Thymus (tissue), 11 donors: ENCODE results near the gene MAPRE3. TPM values are rescaled to one million over a fixed set of nuclear protein-coding genes. Genes with fewer than 3 reads are reported as not detected.
A peak's percentile ranks its signal among the peaks of the same experiment; 100 is the strongest.

Experiments
- DNase-seq, 9 donors: peaks; one replicate each; pipeline ENCODE4 v3.0.0-alpha.2; 2013; ENCODE audit warnings: low spot score in 9 of 9, low read depth in 6 of 9, missing footprints in 1 of 9
- H3K27ac ChIP-seq, 2 donors: one replicate each; pipeline ENCODE4 v1.5.1; 2013; ENCODE audit warnings: control low read depth in 1 of 2, low read depth in 1 of 2, low read length in 1 of 2, mild to moderate bottlenecking in 1 of 2, moderate library complexity in 1 of 2
- H3K27me3 ChIP-seq, 2 donors: one replicate each; pipeline ENCODE4 v1.5.1; 2013; ENCODE audit warnings: low read length in 1 of 2; ENCODE audit not compliant: control insufficient read depth in 2 of 2, insufficient read depth in 1 of 2
- H3K36me3 ChIP-seq, 2 donors: one replicate each; pipeline ENCODE4 v1.5.1; 2013; ENCODE audit warnings: low read length in 1 of 2, mild to moderate bottlenecking in 1 of 2, moderate library complexity in 1 of 2; ENCODE audit not compliant: control insufficient read depth in 2 of 2, insufficient read depth in 2 of 2
- H3K4me1 ChIP-seq, 2 donors: one replicate each; pipeline ENCODE4 v1.5.1; 2013; ENCODE audit warnings: low read length in 2 of 2; ENCODE audit not compliant: control insufficient read depth in 2 of 2, insufficient read depth in 2 of 2
- H3K4me3 ChIP-seq, 2 donors: one replicate each; pipeline ENCODE4 v1.5.1; 2013; ENCODE audit warnings: low read length in 2 of 2, control low read depth in 1 of 2, mild to moderate bottlenecking in 1 of 2
- H3K9me3 ChIP-seq, 2 donors: one replicate each; pipeline ENCODE4 v1.5.1; 2013; ENCODE audit warnings: low read length in 1 of 2, mild to moderate bottlenecking in 1 of 2; ENCODE audit not compliant: control insufficient read depth in 2 of 2, insufficient read depth in 1 of 2
- WGBS: extraction: QIAGEN DNeasy Blood & Tissue Kit; methylation state at CpG from one replicate; pipeline ENCODE4 v1.1.7; 2013; 5-methylcytosine and 5-hydroxymethylcytosine counted together
- polyA plus RNA-seq: library from polyadenylated mRNA; stranded (reverse); fragments of 200-250 nt; gene quantifications from one replicate; pipeline ENCODE4 v1.2.3, GENCODE V29; 2013
- total RNA-seq: library from RNA; stranded (reverse); fragments of 120-200 nt; gene quantifications from one replicate; pipeline ENCODE4 v1.2.4, GENCODE V29; 2013
- donor health status: healthy.

The MAPRE3 gene
- total and polyA plus RNA-seq, 2 donors: 0.99 to 17.0 TPM

DNA sequence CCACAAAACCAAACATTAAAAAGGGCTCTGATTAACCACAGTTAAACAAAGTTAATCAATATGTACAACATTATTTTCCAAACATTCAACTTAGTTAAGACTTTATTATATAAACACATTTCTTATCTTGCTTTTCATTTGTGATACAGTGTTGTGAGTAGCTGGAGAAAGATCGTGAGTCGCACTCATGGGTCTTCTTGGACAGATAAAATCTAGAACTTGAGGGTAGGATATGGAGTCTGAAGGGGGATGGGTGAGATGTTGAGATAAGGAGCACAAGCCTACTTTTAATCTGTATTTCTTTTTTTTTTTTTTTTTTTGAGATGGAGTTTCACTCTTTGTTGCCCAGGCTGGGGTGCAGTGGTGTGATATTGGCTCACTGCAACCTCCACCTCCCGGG is 39.7 kb downstream of the MAPRE3 start:
- Histone ChIP-seq H3K4me3 (no peak overlapping the region), H3K36me3 (no peaks in the 10 kb centered on the region), H3K27ac (no peak overlapping the region), H3K9me3 (no peaks in the 10 kb centered on the region), H3K27me3 (peaks cover 0 to 18% of the 10 kb centered on the region in 2 donors), H3K4me1 (peaks cover 0 to 4% of the 10 kb centered on the region in 2 donors)
- DNase-seq: peak in 2 of 9 donors; percentile 10 to 35
- 44% methylated on average over 3 of the region's 3 CpGs for whole genome bisulfite sequencing

DNA sequence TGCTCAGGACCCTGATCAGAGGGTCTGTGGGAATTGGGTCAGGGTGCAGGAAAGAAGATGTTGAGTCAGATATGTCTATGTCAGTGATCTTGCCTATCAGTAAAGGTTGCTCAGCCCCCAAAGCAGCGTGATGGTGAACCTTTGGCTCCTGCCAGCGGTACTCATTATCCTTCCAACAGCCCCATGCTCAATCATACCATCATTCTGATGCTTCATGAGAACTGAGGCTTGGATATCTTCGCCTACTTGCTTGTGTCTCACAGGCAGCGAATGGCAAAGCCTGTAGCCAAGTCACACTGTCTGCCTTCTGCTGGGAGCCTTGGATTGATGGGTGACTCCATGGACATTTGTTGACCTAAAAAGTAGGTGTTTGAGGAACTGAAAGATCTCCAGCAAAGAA is 43.3 kb downstream of the MAPRE3 start:
- peaks cover 0 to 4% of the 10 kb centered on the region in 2 donors for H3K4me1 ChIP-seq
- 95% methylated on average over 4 of the region's 4 CpGs for whole genome bisulfite sequencing
- H3K27me3 ChIP-seq: peaks cover 0 to 5% of the 10 kb centered on the region in 2 donors
- no peak overlapping the region for H3K4me3 ChIP-seq
- DNase-seq: no peak
- no peaks in the 10 kb centered on the region for H3K36me3 ChIP-seq
- no peaks in the 10 kb centered on the region for H3K9me3 ChIP-seq
- no peak overlapping the region for H3K27ac ChIP-seq

DNA sequence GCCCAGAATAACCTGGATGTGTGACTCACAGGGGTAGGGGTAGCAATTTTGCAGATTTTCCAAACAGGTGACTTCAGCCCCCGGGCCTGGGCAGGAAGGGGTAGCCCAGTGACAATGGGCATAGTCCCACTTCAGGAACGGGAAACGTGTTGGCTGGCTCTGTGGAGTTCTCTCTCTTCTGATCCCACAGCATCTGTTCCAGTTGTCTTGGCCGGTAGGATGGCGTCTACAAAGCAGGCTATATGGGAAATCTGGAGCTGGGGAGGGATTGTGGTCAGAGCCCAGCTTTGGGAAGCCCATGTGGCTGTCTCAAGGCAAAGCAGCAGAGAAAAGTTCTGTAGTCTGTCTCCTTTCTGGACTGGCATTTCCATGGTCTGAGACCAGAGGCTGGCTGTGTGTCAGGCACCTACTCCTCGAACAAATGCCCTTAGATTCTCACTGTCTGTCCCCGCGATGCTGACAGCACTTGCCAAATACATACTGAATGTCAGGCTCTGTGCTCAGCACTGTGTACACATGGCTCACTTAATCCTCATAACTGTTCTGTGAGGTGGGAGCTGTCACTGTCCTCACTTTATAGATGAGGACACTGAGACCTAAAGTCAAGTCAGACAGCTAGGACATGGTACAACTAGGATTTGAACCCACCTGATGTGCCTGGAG is 44.5 kb downstream of the MAPRE3 start:
- H3K36me3 ChIP-seq: no peaks in the 10 kb centered on the region
- no peaks in the 10 kb centered on the region for H3K9me3 ChIP-seq
- H3K27me3 ChIP-seq: peaks cover 0 to 4% of the 10 kb centered on the region in 2 donors
- 95% methylated on average over 8 of the region's 8 CpGs for WGBS
- peaks cover 0 to 4% of the 10 kb centered on the region in 2 donors for H3K4me1 ChIP-seq
- H3K27ac ChIP-seq: no peak overlapping the region
- no peak overlapping the region for H3K4me3 ChIP-seq
- no peak for DNase-seq

DNA sequence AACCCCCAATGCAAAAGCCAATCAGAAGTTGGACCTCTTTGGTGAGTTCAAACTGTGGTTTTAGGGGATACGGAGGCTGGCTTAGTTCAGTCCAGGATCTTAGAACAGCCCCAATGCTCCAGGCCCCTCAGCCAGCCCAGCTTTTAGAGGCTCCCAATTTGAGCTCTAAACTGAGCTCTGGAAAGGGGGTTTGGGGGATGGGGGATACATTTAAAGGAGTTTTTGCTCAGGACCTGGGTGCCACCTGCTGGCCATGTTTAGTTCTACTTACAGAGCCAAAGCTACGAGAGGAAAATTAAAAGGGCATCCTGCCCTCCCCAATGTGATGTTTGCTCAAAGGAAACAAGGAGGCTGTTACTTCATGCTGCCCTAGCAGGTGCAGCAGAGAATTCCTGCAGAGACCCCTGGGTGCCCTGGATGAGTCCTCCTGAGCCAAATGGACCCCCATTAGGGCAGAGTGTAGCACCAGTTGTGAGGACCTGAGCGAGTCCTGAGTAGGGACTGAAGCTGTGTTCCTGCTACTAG is 46.4 kb downstream of the MAPRE3 start:
- DNase-seq: peak in 5 of 9 donors; percentile 27 to 65 (median 39)
- Histone ChIP-seq H3K9me3 (no peaks in the 10 kb centered on the region), H3K27me3 (peaks cover 0 to 4% of the 10 kb centered on the region in 2 donors), H3K27ac (no peak overlapping the region), H3K4me3 (no peak overlapping the region), H3K36me3 (no peaks in the 10 kb centered on the region), H3K4me1 (no peaks in the 10 kb centered on the region)
- 67% methylated on average over 3 of the region's 3 CpGs for WGBS

DNA sequence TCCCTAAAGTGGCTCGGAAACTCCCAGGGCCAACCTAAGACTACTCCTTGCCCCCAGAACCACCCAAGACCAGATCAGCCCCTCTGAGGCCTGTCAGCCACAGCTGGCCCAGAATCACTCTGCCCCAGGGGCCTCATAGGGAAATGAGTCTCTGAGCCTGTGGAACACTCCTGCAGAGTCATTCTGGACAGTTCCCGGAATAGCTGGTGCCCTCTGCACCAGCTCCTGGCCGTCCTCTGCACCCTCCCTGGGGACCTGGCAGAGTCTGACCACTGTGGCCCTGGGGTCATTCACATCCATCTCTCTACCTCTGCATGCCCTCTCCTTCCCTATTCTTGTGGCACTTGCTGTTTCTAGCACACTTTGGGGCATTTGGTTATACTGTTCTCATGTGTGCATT is 47.7 kb downstream of the MAPRE3 start:
- WGBS: 95% methylated on average over 3 of the region's 3 CpGs
- DNase-seq: no peak
- Histone ChIP-seq H3K4me3 (no peak overlapping the region), H3K9me3 (no peaks in the 10 kb centered on the region), H3K36me3 (no peaks in the 10 kb centered on the region), H3K27me3 (peaks cover 0 to 3% of the 10 kb centered on the region in 2 donors), H3K4me1 (no peaks in the 10 kb centered on the region), H3K27ac (no peak overlapping the region)

DNA sequence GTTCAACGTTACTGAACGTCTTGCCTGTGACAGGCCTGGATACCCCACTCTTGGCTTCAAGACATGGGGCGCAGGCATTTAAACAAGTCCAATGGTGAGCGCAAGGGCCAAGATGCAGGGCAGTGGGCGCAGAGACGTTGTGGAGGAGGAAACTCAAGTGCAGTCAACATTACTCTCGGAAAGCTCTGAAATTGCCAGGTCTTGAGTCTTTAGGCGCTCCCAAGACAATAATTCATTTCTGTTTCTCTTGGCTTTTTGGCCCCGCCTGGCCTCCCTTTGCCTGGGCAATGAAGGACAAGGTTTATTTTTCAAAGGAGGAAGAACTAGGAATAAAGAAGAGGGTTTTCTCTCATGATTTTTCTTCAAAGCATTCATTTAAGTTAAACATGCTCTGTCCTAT is 49.0 kb downstream of the MAPRE3 start:
- no peak overlapping the region for H3K4me3 ChIP-seq
- 96% methylated on average over 9 of the region's 9 CpGs for WGBS

DNA sequence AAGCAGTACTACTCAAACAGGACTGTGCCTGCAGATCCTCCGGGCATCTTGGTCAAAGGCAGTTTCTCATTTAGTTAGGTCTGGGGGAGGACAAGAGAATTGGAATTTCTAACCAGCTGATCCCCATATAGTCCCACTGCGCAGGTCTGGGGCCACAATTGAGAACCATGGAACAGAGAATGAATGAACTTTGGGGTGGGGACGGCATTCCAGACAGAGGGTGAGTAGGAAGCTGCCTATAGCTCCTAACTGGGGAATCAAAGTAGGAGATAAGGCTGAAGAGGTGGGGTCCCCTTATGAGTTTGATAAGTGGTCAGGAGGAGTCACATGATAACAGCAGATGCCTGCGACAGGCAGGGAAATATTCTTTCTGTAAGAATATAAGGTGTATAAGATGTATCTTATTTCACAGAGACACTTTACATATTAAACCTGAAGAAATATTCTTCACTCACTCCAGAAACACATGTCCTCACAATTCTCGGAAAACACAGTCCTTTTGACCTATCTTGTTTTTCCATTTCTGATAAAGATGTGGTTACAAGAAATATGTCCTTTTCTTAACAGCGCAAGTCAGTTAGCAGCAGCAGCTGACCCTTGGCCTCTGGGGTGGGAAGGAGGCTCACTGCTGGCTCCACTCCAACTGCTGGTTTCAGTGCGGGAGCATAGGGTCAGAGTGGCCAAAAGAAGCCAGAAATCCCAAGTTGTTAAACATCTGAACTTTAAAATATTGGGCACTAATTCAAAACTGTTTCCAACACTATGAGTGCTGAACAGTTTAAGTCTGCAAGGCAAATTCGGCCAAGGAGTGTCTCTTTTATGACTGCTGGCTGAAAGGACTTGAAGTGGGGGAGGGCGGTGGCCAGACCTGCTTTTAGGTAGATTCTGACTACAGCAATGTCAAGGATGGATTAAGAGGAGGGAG is 49.8 kb downstream of the MAPRE3 start:
- H3K4me1 ChIP-seq: no peaks in the 10 kb centered on the region
- H3K27me3 ChIP-seq: peaks cover 0 to 3% of the 10 kb centered on the region in 2 donors
- H3K9me3 ChIP-seq: no peaks in the 10 kb centered on the region
- H3K36me3 ChIP-seq: no peaks in the 10 kb centered on the region
- no peak overlapping the region for H3K4me3 ChIP-seq
- no peak overlapping the region for H3K27ac ChIP-seq
- 91% methylated on average over 9 of the region's 9 CpGs for WGBS
- DNase-seq: no peak

More for the DNA sequence above, 49.0 kb downstream of the MAPRE3 start:
- no peak overlapping the region for H3K27ac ChIP-seq
- no peak for DNase-seq
- no peaks in the 10 kb centered on the region for H3K9me3 ChIP-seq
- H3K4me1 ChIP-seq: no peaks in the 10 kb centered on the region
- no peaks in the 10 kb centered on the region for H3K36me3 ChIP-seq
- peaks cover 0 to 3% of the 10 kb centered on the region in 2 donors for H3K27me3 ChIP-seq

DNA sequence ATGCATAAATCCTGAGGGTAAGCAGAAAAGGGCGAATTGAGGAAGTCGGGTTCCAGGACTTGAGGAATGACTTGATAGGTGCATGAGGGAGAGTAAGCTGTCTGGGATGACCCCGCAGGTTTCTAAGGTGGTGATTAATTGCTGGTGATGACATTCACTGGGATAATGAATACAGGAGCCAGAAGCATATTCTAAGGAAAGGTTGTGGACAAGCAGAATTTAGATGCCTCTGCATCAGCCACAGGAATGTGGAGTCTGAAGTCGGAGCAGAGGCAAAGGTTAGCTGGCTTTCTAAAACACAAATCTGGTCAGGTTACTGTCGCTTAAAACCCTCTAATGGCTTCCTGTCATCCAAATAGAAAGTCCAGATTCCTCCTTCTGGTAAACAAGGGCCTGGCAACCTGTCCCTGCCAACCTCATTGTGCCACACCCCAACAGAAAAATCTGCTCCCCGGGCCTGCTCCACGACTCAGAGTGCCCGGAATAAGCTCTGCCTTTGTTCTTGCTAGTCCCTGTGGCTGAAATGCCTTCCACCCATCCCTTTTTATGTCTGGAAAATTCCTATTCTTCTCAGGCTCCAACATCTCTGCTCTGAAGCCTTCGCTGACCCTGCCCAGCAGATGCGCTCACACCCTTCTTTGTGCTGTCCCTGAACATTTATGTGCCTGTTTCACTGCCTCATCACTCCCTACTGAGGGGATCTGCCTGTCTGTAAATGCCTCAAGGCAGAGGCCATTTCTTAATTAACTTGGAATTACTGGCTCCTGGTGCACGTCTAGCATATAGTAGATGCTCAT is 51.0 kb downstream of the MAPRE3 start:
- WGBS: 93% methylated on average over 11 of the region's 11 CpGs
- peaks cover 0 to 3% of the 10 kb centered on the region in 2 donors for H3K27me3 ChIP-seq

More for the DNA sequence above, 51.0 kb downstream of the MAPRE3 start:
- Histone ChIP-seq H3K4me1 (no peaks in the 10 kb centered on the region), H3K4me3 (no peak overlapping the region), H3K9me3 (no peaks in the 10 kb centered on the region), H3K27ac (no peak overlapping the region), H3K36me3 (no peaks in the 10 kb centered on the region)
- no peak for DNase-seq
